ENCODE measurements around the gene CR1.
"Not testable (repeated sequence)": the region's sequence is repeated elsewhere in the genome, so short reads cannot be mapped to it uniquely, and the experiment has no call there.

CR1 gene

GRCh38 chr1:207676153-207676552, 180.2 kb downstream of the CR1 start:
- no peak for DNase-seq (ENCODE audit: low read depth)

- DNase-seq (ENCODE audit: low read depth) = not testable (repeated sequence)
Measured at GRCh38 chr1:207680590-207681388, 184.8 kb downstream of the CR1 start.

- not testable (repeated sequence) for DNase-seq (ENCODE audit: low read depth)
Measured at GRCh38 chr1:207682872-207683434, 187.0 kb downstream of the CR1 start.

- not testable (repeated sequence) for DNase-seq (ENCODE audit: low read depth)
Measured at GRCh38 chr1:207690551-207690950, 194.6 kb downstream of the CR1 start.

GRCh38 chr1:207691010-207691409, 195.1 kb downstream of the CR1 start:
- no peak for DNase-seq (ENCODE audit: low read depth)
